ENCODE results near the gene ANXA11. TPM values are rescaled to one million over a fixed set of nuclear protein-coding genes. Genes with fewer than 3 reads are reported as not detected.

The ANXA11 gene
- polyA plus RNA-seq, 2 of the 4 experiments (the other 2 are of a cell fraction) = 92.6 to 119 TPM

DNA sequence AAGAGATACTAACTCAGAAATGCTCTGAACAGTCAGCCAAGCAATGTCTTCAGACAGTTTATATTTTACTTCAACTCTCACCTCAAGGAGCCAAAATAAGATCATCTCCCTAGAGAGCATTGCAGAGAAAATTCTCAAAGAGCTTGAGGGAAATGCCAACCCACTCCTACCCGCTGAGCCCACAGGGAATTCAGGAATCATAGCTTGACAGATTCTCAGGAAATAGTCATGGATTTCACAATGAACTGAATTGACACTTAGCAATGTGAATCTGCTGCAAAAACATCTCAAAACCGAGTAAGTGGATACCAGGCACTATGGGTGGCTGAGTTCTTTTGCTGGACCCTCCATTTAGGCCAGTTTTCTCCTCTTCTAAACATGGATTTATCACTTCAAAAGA lies 82.6 kb downstream of the ANXA11 start:
- DNase-seq (ENCODE audit: low read depth in 1 of 2, low spot score in 1 of 2) (no peak), FAIRE-seq (no peak), ATAC-seq (no peak)
- Histone ChIP-seq H3K4me2 (no peak overlapping the region), H3K4me1 (no peaks in the 10 kb centered on the region), H3K4me3 (no peak overlapping the region), H3K9me3 (no peaks in the 10 kb centered on the region), H3K27ac (no peak overlapping the region)
- TF ChIP-seq, protein P1, sequence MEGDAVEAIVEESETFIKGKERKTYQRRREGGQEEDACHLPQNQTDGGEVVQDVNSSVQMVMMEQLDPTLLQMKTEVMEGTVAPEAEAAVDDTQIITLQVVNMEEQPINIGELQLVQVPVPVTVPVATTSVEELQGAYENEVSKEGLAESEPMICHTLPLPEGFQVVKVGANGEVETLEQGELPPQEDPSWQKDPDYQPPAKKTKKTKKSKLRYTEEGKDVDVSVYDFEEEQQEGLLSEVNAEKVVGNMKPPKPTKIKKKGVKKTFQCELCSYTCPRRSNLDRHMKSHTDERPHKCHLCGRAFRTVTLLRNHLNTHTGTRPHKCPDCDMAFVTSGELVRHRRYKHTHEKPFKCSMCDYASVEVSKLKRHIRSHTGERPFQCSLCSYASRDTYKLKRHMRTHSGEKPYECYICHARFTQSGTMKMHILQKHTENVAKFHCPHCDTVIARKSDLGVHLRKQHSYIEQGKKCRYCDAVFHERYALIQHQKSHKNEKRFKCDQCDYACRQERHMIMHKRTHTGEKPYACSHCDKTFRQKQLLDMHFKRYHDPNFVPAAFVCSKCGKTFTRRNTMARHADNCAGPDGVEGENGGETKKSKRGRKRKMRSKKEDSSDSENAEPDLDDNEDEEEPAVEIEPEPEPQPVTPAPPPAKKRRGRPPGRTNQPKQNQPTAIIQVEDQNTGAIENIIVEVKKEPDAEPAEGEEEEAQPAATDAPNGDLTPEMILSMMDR (IDR thresholded peaks at IDR 0.05) = no peak
- TF ChIP-seq MYC (IDR thresholded peaks at IDR 0.05; ENCODE audit: borderline replicate concordance, low read length) (no peak), JUN (IDR thresholded peaks at IDR 0.05) (no peak), HOXB13 (CRISPR knock-in tag; IDR thresholded peaks at IDR 0.05; ENCODE audit: low read depth) (no peak), RFX5 (IDR thresholded peaks at IDR 0.05) (no peak)
- TF ChIP-seq, protein P2, sequence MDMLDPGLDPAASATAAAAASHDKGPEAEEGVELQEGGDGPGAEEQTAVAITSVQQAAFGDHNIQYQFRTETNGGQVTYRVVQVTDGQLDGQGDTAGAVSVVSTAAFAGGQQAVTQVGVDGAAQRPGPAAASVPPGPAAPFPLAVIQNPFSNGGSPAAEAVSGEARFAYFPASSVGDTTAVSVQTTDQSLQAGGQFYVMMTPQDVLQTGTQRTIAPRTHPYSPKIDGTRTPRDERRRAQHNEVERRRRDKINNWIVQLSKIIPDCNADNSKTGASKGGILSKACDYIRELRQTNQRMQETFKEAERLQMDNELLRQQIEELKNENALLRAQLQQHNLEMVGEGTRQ (IDR thresholded peaks at IDR 0.05) = no peak
- ChIA-PET POLR2A (no interaction called here), CTCF (interaction anchor here (1.3 to 1.7 kb wide), 2 partner anchors 29 to 39 kb away, joined by 3 to 4 read pairs; no protein-coding TSS in a partner anchor)
- WGBS (ENCODE audit: missing lambda C conversion rate) = 20% methylated on average over 2 of the region's 2 CpGs

DNA sequence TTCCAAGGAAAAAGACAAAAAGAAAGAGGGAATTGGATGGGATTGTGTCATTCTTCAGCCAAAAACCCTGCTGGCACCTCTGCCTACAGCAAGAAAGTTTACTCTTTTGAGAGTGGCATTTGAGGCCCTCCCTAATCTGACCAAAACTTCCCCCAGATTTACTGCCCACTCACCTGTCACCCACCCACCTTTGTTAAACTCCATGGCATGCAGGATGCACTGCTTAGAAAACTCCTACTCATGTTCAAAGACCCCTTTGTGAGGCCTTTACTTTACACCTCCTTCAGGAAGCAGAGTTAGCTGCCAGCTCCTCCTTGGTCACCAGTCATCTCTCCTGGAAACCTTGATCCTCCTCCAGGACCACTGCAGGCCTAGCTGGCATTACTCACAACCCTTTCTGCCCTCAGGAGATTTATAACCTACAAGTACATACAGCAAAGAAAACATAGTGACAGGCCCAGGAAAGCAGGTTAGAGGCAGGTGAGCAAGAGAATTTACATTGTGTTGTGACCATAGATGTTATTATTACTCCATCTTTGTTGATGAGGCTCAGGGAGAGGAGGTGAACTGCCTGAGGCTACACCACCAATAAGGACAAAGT lies 83.1 kb downstream of the ANXA11 start:
- no peak for DNase-seq (ENCODE audit: low read depth in 1 of 2, low spot score in 1 of 2)
- H3K4me2 ChIP-seq = no peak overlapping the region
- CTCF ChIA-PET = interaction anchor here (1.1 to 1.7 kb wide), 3 partner anchors 22 to 39 kb away, joined by 3 to 4 read pairs (median 3); no protein-coding TSS in a partner anchor
- no peaks in the 10 kb centered on the region for H3K4me1 ChIP-seq
- no peak for FAIRE-seq
- TF ChIP-seq, protein P3, sequence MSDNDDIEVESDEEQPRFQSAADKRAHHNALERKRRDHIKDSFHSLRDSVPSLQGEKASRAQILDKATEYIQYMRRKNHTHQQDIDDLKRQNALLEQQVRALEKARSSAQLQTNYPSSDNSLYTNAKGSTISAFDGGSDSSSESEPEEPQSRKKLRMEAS (IDR thresholded peaks at IDR 0.05) = no peak
- TF ChIP-seq HDAC2 (IDR thresholded peaks at IDR 0.05) (no peak), TFCP2L1 (CRISPR knock-in tag; IDR thresholded peaks at IDR 0.05) (no peak), NR3C1 (IDR thresholded peaks at IDR 0.05) (no peak), ZSCAN20 (CRISPR knock-in tag; IDR thresholded peaks at IDR 0.05) (no peak)
- TF ChIP-seq, protein P4, sequence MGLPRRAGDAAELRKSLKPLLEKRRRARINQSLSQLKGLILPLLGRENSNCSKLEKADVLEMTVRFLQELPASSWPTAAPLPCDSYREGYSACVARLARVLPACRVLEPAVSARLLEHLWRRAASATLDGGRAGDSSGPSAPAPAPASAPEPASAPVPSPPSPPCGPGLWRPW (IDR thresholded peaks at IDR 0.05) = no peak
- H3K9me3 ChIP-seq = no peaks in the 10 kb centered on the region
- POLR2A ChIA-PET = no interaction called here
- no peak for ATAC-seq
- no peak overlapping the region for H3K27ac ChIP-seq
- H3K4me3 ChIP-seq = no peak overlapping the region

DNA sequence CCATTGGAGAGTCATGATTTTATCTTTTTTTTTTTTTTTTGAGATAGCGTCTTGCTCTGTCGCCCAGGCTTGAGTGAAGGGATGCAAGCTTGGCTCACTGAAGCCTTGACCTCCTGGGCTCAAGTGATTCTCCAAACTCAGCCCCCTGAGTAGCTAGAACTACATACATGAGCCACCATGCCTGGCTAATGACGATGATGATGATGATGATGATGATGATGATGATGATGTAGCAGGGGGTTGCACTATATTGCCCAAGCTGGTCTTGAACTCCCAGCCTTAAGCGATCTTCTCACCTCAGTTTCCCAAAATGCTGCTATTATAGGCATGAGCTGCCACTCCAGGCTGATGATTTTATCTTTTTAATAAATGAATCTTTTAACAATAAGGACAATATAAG lies 86.7 kb downstream of the ANXA11 start:
- FAIRE-seq = no peak
- Histone ChIP-seq H3K27ac (no peak overlapping the region), H3K9me3 (no peaks in the 10 kb centered on the region), H3K4me1 (no peaks in the 10 kb centered on the region), H3K4me2 (no peak overlapping the region), H3K4me3 (no peak overlapping the region)
- CTCF ChIA-PET = interaction anchor here (0.6 to 2.3 kb wide), 2 partner anchors 47 to 72 kb away, joined by 3 to 7 read pairs; no protein-coding TSS in a partner anchor
- 54% methylated on average over 4 of the region's 4 CpGs for WGBS (ENCODE audit: missing lambda C conversion rate)
- ATAC-seq = no peak
- TF ChIP-seq BHLHE40 (IDR thresholded peaks at IDR 0.05; ENCODE audit: low read depth, low read length) (no peak), NR3C1 (IDR thresholded peaks at IDR 0.05) (no peak), ZFP36 (IDR thresholded peaks at IDR 0.05; ENCODE audit: borderline replicate concordance, partially characterized antibody) (no peak), NPAS2 (CRISPR knock-in tag; IDR thresholded peaks at IDR 0.05; ENCODE audit: borderline replicate concordance) (no peak), SREBF2 (IDR thresholded peaks at IDR 0.05) (no peak), ZC3H11A (IDR thresholded peaks at IDR 0.05) (no peak)
- TF ChIP-seq, protein P5, sequence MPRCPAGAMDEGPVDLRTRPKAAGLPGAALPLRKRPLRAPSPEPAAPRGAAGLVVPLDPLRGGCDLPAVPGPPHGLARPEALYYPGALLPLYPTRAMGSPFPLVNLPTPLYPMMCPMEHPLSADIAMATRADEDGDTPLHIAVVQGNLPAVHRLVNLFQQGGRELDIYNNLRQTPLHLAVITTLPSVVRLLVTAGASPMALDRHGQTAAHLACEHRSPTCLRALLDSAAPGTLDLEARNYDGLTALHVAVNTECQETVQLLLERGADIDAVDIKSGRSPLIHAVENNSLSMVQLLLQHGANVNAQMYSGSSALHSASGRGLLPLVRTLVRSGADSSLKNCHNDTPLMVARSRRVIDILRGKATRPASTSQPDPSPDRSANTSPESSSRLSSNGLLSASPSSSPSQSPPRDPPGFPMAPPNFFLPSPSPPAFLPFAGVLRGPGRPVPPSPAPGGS (IDR thresholded peaks at IDR 0.05) = no peak
- DNase-seq (ENCODE audit: low read depth in 1 of 2, low spot score in 1 of 2) = no peak
- POLR2A ChIA-PET = interaction anchor here (0.7 to 1.4 kb wide), 2 partner anchors 33 to 40 kb away, joined by 3 to 6 read pairs; no protein-coding TSS in a partner anchor

Measured in A549 (cell line).